ENCODE data around the gene HOXB8.

GRCh38 chr17:48655913-48656312, 40.8 kb upstream of the HOXB8 start:
- TF ChIP-seq CTCF (IDR thresholded peaks at IDR 0.05) (no peak), EZH2 (IDR thresholded peaks at IDR 0.05) (no peak)
